SK-N-SH treated with all-trans-retinoic acid at 6 μM for 48 hours (cell line): ENCODE results near the gene NEGR1.

Source experiments
- OSR1 ChIP-seq: fragments of 250-450 bp; sonication (Bioruptor Pico); IDR thresholded peaks from 2 replicates; pipeline ENCODE4 v1.8.0; 2022; ENCODE audit warnings: moderate library complexity, mild to moderate bottlenecking, inconsistent platforms
- PATZ1 ChIP-seq: fragments of 250-450 bp; sonication (Bioruptor Pico); IDR thresholded peaks from 2 replicates; pipeline ENCODE4 v1.8.0; 2020; ENCODE audit warnings: mild to moderate bottlenecking, moderate library complexity, borderline replicate concordance
- PPARA ChIP-seq: fragments of 250-450 bp; sonication (Bioruptor Pico); IDR thresholded peaks from 2 replicates; pipeline ENCODE4 v1.5.0; 2020; ENCODE audit warnings: mild to moderate bottlenecking, borderline replicate concordance
- TOX ChIP-seq: fragments of 250-450 bp; sonication (Bioruptor Pico); IDR thresholded peaks from 2 replicates; pipeline ENCODE4 v1.8.0; 2021; ENCODE audit warnings: mild to moderate bottlenecking, moderate library complexity, borderline replicate concordance
- ZFP30 ChIP-seq: fragments of 450-650 bp; formaldehyde crosslinking; IDR thresholded peaks from 2 replicates; pipeline ENCODE4 v1.5.0; 2022; ENCODE audit warnings: mild to moderate bottlenecking, moderate library complexity
- ZNF8 ChIP-seq: fragments of 450-650 bp; formaldehyde crosslinking; IDR thresholded peaks from 2 replicates; pipeline ENCODE4 v1.5.0; 2020; ENCODE audit warnings: mild to moderate bottlenecking, moderate library complexity

GRCh38 chr1:71371581-71371980 lies 910.8 kb downstream of the NEGR1 start:
- TF ChIP-seq TOX (no peak), ZFP30 (CRISPR knock-in tag) (no peak), PATZ1 (no peak), ZNF8 (CRISPR knock-in tag) (no peak), PPARA (CRISPR knock-in tag) (no peak), OSR1 (CRISPR knock-in tag) (no peak)
